NT2/D1 (cell line): ENCODE results near the gene DNASE2.

Source experiments
- YY1 ChIP-seq: IDR thresholded peaks from 2 replicates; pipeline ENCODE4 v1.6.1; 2011; ENCODE audit not compliant: insufficient read length, insufficient read depth
- ZNF274 ChIP-seq: IDR thresholded peaks from 2 replicates; pipeline ENCODE4 v1.6.1; 2011; ENCODE audit warnings: mild to moderate bottlenecking, low read depth, low read length

GRCh38 chr19:12833738-12834565, 47.3 kb downstream of the DNASE2 start:
- TF ChIP-seq ZNF274 = no peak
- TF ChIP-seq YY1 = no peak
